NCI-H510A treated with DMSO at 0.1 percent for 48 hours (cell line): ENCODE measurements around the gene SLC8B1.

Experiments
- DNase-seq: peaks from one replicate; lab custom pipeline; 2025; lab: John Stamatoyannopoulos, UW

SLC8B1 gene

GRCh38 chr12:113269257-113269943 lies 65.5 kb downstream of the SLC8B1 start:
- DNase-seq: no peak

DNA sequence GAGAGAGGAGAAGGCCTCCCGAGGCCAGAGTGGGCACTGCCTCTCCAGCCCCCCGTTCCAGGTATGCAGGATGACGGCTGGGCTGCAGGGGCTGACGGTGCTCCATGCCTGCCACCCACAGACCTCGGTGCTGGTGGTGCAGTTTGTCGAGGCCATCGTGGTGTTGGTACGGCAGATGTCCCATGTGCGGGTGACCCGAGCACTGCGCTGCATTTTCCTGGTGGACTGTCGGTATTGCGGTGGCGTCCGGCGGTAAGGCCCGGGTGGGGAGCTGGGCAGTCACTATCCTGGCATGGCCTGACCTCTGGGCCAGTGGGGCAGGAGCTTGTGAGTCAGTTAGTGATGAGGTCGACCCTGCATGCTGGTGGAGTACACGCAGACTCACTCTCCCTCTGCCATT lies 66.3 kb downstream of the SLC8B1 start:
- no peak for DNase-seq

DNA sequence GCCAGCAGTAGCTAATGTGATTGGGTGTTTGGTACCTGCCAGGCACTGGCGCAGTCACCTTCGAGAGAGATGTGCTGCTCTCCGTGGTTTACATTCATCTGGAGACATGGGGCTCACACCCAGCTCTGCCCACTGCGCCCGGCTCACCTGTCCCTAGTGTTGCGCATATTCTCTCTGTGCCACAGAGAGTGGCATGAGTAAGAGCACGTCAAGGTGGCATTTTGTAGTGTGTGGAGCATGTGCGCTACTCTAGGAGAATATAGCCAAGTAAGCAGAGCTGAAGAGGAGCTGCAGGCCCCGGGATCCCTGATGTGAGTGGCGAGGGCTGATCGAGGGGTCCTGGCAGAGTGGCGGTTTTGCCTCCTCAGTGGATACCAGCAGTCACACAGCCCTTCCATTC lies 66.8 kb downstream of the SLC8B1 start:
- DNase-seq: no peak

DNA sequence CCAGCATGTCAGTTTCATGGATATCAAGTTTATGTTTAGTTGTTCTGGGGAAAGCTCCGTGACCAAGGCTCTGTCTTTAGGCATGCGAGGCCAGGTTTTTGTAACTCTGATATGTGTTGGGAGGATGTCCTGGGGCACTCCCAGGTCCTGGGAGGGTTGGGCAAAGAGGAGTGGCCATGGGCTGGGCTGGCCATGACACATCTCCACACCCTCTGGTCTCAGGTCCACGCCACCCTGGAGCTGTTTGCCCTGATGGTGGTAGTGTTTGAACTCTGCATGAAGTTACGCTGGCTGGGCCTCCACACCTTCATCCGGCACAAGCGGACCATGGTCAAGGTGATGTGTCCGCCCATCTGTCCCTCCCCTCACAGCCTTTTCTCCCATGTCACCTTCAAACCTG lies 67.3 kb downstream of the SLC8B1 start:
- DNase-seq: no peak

GRCh38 chr12:113266106-113266895 lies 68.6 kb downstream of the SLC8B1 start:
- DNase-seq: no peak

DNA sequence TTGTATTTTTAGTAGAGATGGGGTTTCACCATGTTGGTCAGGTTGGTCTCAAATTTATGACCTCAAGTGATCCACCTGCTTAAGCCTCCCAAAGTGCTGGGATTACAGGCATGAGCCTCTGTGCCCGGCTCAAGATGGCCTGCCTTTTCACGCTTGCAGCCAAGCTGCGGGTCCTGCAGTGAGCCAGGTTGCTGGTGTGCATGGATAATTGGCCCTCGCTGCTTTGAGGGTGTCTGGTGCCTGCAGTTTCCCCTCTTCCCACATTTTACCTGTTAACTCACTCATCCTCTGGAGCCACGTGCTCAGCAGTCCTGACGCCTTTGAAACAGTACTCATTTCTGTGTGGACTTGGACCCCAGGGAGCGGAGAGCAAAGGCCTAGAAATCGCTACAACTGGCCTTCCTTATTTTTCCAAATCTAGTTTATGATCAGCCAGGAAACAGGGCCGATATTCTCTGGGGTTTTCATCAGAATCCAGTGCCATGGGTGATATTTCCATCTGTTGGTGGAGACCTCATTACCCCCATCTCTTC lies 71.4 kb downstream of the SLC8B1 start:
- DNase-seq: no peak

DNA sequence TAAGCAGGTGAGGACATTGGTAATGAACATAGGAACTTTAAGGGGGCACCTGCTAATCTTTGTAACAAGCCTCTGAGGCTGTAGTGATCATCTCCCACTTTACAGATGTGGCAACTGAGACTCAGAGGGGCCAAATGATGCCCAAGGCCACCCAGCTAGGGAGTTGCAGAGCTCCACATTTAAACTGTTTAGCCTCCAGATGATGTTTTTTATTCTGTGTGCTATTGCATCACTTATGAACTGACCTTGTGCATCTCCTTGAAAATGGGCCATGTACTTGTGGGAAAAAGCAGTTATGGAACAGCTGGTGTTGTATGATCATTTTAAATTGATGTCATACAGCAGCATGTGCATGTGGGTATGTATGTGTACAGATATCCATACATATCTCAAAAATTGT lies 72.2 kb downstream of the SLC8B1 start:
- DNase-seq: no peak

GRCh38 chr12:113261847-113262470 lies 73.0 kb downstream of the SLC8B1 start:
- DNase-seq: no peak

- DNase-seq: no peak
Measured at GRCh38 chr12:113260636-113261300, 74.1 kb downstream of the SLC8B1 start.

DNA sequence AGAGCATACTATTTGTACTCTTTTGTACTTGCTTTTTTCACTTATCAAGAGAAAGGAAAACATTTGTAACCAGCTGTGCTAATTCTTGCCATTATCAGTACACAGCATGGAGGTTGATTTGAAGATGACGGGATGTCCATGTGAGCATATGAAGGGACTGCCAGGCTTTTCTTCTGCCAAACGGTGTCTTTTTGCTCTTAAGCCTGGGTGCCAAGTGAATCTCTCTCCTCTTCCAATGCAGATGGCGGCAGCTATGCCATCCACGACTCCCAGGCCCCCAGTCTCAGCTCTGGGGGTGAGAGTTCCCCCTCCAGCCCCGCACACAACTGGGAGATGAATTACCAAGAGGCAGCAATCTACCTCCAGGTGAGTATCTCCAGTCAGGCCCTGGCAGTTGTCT lies 74.8 kb downstream of the SLC8B1 start:
- DNase-seq: peak; percentile 64

DNA sequence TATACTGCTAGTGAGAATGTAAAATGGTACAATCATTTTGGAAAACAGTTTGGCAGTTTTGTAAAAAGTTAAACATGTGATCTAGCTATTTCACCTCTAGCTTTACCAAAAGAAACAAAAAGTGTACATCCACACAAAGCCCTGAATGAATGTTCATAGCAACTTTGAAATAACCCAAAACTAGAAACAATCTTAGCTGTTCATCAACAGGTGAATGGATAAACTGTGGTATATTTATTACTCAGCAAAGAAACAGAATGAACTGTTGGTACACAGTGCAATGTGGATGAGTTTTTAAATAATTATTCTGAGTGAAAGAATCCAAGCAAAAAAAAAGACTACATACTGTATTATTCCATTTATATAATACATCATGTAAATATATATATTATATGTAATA lies 77.3 kb downstream of the SLC8B1 start:
- DNase-seq: no peak

GRCh38 chr12:113254298-113254697 lies 80.6 kb downstream of the SLC8B1 start:
- DNase-seq: no peak

- no peak for DNase-seq
Measured at GRCh38 chr12:113253532-113254285, 81.2 kb downstream of the SLC8B1 start.

DNA sequence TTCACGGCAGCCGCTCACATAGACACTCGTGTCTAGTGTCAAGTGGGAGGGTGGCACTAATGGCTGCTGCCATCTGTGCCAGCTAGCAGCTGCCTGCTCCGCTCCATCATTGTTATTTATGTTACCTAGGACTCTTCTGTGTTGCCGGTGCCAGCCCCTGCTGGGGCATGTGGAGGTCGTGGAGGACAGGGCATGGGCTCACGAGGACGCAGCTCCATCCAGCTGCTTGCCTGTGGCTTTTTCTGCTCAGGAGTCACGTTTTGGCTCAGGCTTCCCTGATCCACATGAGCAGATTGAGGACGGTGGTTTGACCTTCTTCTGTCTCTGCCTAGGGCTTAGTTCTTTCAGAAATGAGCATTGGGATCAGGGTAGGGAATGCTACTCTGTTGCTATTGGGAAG lies 82.4 kb downstream of the SLC8B1 start:
- DNase-seq: no peak

GRCh38 chr12:113251404-113252070 lies 83.4 kb downstream of the SLC8B1 start:
- DNase-seq: no peak

- DNase-seq: no peak
Measured at GRCh38 chr12:113250045-113250444, 84.9 kb downstream of the SLC8B1 start.

GRCh38 chr12:113249546-113249945 lies 85.4 kb downstream of the SLC8B1 start:
- no peak for DNase-seq

DNA sequence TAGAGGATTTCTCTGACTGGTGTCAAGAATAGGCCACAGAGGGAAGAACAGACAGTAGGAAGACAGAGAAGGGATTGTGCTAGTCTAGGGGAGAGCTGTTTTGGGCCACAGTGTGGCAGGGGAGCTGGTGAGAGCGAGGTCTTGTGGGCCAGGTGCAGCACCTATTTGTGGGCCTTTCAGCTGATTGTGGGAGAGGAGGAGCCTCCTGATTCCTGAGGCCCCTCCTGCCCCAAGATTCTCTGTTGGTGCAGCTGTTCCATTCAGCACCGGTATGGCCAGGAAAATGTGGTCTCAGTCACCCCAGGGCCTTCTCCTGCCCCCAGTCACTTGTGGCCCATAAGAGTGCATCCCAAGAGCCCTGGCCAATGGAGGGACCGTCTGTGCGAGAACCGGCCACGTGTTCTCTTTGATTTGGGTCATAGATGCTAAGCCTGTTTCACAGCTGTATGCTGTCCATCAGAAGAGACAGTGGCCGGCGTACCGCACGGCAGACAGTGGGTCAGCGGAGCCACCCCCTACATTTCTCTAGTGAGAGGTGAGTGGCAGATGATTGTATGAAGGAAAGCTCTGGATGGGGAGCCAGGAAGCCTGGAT lies 86.0 kb downstream of the SLC8B1 start:
- no peak for DNase-seq
